Left ventricle myocardium inferior (tissue), 1 donor: ENCODE measurements around the gene ST7. TPM values are rescaled to one million over a fixed set of nuclear protein-coding genes. Genes with fewer than 3 reads are reported as not detected.

Experiments
- DNase-seq: peaks from one replicate; pipeline ENCODE4 v3.0.0-alpha.2; 2020
- H3K27ac ChIP-seq: fragments of 200-600 bp; replicated peaks from 2 replicates; pipeline ENCODE4 v1.8.0; 2021
- H3K27me3 ChIP-seq: fragments of 200-600 bp; 2 replicates; pipeline ENCODE4 v1.8.0; 2021; ENCODE audit warnings: low read depth
- H3K36me3 ChIP-seq: fragments of 200-600 bp; 2 replicates; pipeline ENCODE4 v1.8.0; 2021
- H3K4me1 ChIP-seq: fragments of 200-600 bp; 2 replicates; pipeline ENCODE4 v1.8.0; 2021
- H3K4me3 ChIP-seq: fragments of 200-600 bp; 2 replicates; pipeline ENCODE4 v1.8.0; 2021; ENCODE audit warnings: mild to moderate bottlenecking, moderate library complexity
- H3K9me3 ChIP-seq: fragments of 200-600 bp; replicated peaks from 2 replicates; pipeline ENCODE4 v1.8.0; 2021
- intact Hi-C: fragments of 100-400 bp; cut with micrococcal nuclease; formaldehyde crosslinking; loops from one replicate; pipeline ENCODE4 v1.11.0; 2022
- total RNA-seq: library from RNA; stranded (reverse); fragmentation: NEBNext Ultra II Directional; extraction: Animal tissue kit (Norgen Biotek cat#: 25700); gene quantifications from one replicate; pipeline ENCODE4 v1.2.1, GENCODE V29; 2021
- TF ChIP-seq, protein P1 (sequence below): fragments of 200-600 bp; IDR thresholded peaks from 2 replicates; pipeline ENCODE4 v1.8.0; 2021; ENCODE audit warnings: antibody characterized with exemption, mild to moderate bottlenecking, borderline replicate concordance
- donor health status: DM: no; HTN: yes; CAD: no; lungs with severe emphysema.

Gene ST7
- total RNA-seq, 1 donor from 2014 or later, result 28.5 TPM

DNA sequence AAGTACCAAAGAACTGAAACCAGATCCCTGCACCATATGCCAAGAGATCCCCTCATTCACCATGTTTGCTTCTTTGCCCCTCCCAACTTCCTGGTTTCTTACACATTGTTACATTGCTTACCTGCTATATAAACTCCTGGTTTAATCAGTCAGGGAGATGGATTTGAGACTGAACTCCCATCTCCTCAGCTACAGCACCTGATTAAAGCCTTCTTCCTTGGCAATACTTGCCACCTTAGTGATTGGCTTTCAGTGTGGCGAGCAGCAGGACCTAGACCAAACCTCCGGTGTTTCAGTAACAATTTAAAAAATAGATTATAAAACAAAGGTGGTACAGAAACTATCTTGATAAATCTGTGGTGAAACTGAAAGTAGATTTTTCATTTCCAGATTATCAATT lies 122.6 kb downstream of the ST7 start:
- peaks cover 59% of the 10 kb centered on the region for H3K4me1 ChIP-seq
- TF ChIP-seq, protein P1, sequence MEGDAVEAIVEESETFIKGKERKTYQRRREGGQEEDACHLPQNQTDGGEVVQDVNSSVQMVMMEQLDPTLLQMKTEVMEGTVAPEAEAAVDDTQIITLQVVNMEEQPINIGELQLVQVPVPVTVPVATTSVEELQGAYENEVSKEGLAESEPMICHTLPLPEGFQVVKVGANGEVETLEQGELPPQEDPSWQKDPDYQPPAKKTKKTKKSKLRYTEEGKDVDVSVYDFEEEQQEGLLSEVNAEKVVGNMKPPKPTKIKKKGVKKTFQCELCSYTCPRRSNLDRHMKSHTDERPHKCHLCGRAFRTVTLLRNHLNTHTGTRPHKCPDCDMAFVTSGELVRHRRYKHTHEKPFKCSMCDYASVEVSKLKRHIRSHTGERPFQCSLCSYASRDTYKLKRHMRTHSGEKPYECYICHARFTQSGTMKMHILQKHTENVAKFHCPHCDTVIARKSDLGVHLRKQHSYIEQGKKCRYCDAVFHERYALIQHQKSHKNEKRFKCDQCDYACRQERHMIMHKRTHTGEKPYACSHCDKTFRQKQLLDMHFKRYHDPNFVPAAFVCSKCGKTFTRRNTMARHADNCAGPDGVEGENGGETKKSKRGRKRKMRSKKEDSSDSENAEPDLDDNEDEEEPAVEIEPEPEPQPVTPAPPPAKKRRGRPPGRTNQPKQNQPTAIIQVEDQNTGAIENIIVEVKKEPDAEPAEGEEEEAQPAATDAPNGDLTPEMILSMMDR, result no peak
- no peaks in the 10 kb centered on the region for H3K36me3 ChIP-seq
- intact Hi-C loops, result no loop called here
- H3K9me3 ChIP-seq, result peaks cover 2% of the 10 kb centered on the region
- H3K27ac ChIP-seq, result peak overlapping the region; percentile 71
- DNase-seq, result no peak
- no peak overlapping the region for H3K4me3 ChIP-seq
- H3K27me3 ChIP-seq, result no peaks in the 10 kb centered on the region

DNA sequence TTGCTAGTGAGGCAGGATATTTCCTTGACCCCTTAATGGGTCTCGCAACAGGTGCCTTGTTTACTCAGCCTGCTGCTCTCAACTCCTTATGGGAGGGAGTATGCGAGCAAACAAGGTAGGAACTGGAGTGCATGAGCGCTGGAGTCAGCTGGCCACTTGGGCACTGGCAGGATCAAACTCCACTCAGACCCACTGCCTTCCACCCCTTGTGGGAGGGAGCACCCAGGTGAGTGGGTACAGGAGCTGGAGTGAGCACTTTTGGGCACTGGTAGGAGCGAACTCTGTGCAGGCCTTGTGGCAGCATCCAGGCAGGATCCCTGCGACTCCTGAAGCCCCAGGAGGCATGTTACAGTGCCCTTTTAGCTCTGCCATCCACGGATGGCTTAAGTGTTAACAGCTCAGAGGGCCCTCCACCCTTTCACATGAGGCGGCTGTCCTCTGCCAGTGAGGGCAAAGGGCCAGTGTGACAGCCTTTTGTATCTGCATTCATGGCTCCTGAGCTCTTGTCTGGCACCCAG lies 123.2 kb downstream of the ST7 start:
- intact Hi-C loops, result no loop called here
- DNase-seq, result peak; percentile 66
- peaks cover 61% of the 10 kb centered on the region for H3K4me1 ChIP-seq
- no peaks in the 10 kb centered on the region for H3K27me3 ChIP-seq
- no peaks in the 10 kb centered on the region for H3K36me3 ChIP-seq
- peak overlapping the region; percentile 22 for H3K4me3 ChIP-seq
- peaks cover 2% of the 10 kb centered on the region for H3K9me3 ChIP-seq
- H3K27ac ChIP-seq, result peak overlapping the region; percentile 71
- TF ChIP-seq, protein P1, result no peak

DNA sequence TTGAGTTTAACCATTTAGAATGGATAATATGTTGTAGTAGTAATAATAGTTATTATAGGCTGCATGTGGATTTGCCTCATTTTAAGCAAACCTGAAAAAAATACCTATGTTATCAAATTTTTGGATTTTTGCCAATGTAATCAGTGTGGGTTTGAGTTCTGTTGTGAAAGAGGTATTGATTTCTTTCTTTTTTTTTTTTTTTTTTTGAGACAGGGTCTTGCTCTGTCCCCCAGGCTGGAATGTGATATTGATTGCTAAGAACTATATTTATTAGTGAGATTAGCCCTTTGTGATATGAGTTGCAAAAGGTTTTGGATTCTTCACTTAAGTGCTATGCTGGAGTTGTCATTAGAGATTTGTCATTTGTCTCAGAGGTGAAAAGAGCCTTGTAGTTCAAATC lies 124.4 kb downstream of the ST7 start:
- no peak overlapping the region for H3K4me3 ChIP-seq
- no peak for DNase-seq
- intact Hi-C loops, result no loop called here
- no peaks in the 10 kb centered on the region for H3K27me3 ChIP-seq
- peaks cover 55% of the 10 kb centered on the region for H3K4me1 ChIP-seq
- peaks cover 2% of the 10 kb centered on the region for H3K9me3 ChIP-seq
- H3K36me3 ChIP-seq, result no peaks in the 10 kb centered on the region
- H3K27ac ChIP-seq, result peak overlapping the region; percentile 71
- TF ChIP-seq, protein P1, result no peak

DNA sequence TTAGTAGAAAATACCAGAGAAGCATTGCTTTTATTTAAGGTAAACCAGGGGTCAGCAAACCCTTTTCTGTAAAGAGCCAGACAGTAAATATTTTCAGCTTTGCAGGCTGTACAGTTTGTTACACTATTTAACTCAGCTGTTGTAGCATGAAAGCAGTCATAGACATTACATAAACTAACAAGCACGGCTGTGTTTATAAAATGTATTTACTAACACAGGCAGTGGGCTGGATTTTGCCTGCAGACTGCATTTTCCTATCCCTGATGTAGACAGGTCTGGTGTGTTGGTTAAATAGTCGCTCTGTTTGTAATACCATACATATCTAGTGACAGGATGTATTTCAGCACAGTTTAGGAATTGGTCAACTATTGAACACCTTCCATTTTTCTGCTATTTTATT lies 129.3 kb downstream of the ST7 start:
- intact Hi-C loops, result no loop called here
- peaks cover 56% of the 10 kb centered on the region for H3K4me1 ChIP-seq
- TF ChIP-seq, protein P1, result no peak
- no peak overlapping the region for H3K4me3 ChIP-seq
- H3K27me3 ChIP-seq, result no peaks in the 10 kb centered on the region
- no peak overlapping the region for H3K27ac ChIP-seq
- H3K9me3 ChIP-seq, result no peaks in the 10 kb centered on the region
- DNase-seq, result no peak
- H3K36me3 ChIP-seq, result no peaks in the 10 kb centered on the region

DNA sequence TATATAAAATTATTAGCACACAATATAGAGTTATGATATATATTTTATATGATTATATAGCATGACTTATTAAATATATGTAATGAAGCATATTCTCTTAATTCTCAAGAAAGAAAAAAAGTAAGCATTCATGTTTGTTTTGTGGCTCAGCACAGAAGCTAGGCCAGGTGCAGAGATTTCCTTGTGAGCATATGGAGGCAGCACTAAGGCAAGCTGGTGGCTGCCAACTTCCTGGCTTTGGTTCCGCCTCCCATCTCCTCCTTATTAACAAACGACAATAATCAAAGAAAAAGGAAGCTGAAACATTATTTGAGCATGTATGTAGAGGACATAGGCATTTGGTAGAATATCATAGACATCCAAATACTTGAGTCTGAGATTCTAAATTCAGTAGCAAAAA lies 130.3 kb downstream of the ST7 start:
- H3K36me3 ChIP-seq, result no peaks in the 10 kb centered on the region
- no peaks in the 10 kb centered on the region for H3K27me3 ChIP-seq
- TF ChIP-seq, protein P1, result no peak
- no peak overlapping the region for H3K4me3 ChIP-seq
- DNase-seq, result no peak
- H3K27ac ChIP-seq, result no peak overlapping the region
- intact Hi-C loops, result no loop called here
- H3K9me3 ChIP-seq, result no peaks in the 10 kb centered on the region
- peaks cover 53% of the 10 kb centered on the region for H3K4me1 ChIP-seq
